ENCODE measurements around the gene SYVN1.
A peak's percentile ranks its signal among the peaks of the same experiment; 100 is the strongest.

Gene SYVN1

DNA sequence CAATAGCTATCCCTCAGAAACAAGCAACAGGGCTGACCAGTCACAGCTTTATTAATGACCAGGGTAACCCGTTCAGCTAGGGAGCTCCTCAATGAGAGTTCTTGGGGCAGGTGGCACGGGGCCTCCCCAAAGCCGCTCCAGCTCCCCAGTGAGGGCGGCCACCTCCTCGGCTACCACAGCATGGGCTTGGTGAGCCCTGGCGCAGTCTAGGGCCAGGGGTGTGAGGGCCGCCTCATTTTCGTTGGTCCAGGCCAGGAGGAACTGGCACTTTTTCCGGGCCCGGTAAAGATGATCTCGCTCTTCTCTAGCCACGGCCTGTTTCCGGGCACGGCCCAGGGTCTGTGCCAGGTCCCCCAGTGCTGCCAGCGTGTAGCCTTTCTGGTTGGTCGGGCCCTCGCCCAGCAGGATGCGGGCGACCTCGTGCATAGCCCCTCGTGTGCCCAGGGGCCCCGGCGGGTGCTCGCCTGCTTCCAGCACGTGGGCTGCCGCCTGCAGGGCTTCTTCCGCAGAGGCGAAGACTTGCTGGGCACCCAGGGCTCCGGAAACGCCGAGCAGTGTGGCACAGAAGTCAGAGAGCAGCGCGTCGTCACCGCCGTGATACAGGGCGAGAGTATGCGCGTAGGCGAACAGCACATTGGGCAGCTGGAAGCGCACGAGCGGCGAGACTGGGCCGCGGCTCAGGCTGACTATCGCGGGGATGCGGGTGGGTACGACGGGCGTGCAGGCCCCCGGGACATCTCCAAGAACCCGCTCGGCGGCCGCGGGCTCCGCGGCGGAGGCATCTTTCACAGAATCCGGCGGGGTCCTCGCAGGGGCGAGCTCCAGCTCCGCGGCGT, 17.7 kb downstream of the SYVN1 start:
- H3K4me3 ChIP-seq (ENCODE audit: extremely low read depth, insufficient read depth, low read length, poor library complexity, severe bottlenecking), result peak overlapping the region; percentile 85
- H3K27ac ChIP-seq (ENCODE audit: low read depth, low read length, severe bottlenecking), result peak overlapping the region; percentile 71
- peaks cover 57% of the 10 kb centered on the region for H3K36me3 ChIP-seq (ENCODE audit: control insufficient read depth, insufficient read depth, low read length)
- no peaks in the 10 kb centered on the region for H3K9me3 ChIP-seq (ENCODE audit: control insufficient read depth, low read length)
- WGBS, 2 experiments (ENCODE audit: insufficient coverage in 2 of 2), result 36 to 39% methylated on average over 62 to 68 of the region's 68 CpGs
- H3K4me1 ChIP-seq (ENCODE audit: control insufficient read depth, insufficient read depth, low read length, poor library complexity, severe bottlenecking), result peaks cover 23% of the 10 kb centered on the region

DNA sequence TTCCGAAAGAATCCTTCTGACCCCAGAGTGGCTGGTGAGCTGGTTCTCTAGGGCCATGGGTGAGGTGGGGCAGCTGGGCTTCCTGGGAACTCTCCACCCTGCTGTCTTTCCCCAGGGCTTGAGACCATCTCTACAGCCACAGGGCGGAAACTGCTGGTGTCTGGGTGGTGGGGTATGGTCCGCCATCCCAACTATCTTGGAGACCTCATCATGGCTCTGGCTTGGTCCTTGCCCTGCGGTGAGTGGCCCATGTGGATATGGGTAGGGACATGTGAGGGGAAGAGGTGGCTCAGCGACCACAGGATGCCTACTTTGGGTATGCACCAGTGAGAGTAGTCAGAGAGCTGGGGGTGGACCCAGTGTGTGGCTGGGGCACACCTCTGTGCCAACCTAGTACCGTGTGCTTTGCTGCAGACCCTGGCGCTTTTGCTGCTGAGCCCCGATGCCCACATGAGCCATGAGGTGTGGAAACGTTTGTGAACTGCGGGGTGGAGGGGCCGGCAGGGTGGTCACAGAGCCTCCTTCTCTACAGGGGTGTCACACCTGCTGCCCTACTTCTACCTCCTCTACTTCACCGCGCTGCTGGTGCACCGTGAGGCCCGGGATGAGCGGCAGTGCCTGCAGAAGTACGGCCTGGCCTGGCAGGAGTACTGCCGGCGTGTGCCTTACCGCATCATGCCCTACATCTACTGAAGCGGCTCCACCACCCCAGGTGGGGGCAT, 18.8 kb downstream of the SYVN1 start:
- Histone ChIP-seq H3K4me3 (ENCODE audit: extremely low read depth, insufficient read depth, low read length, poor library complexity, severe bottlenecking) (no peak overlapping the region), H3K9me3 (ENCODE audit: control insufficient read depth, low read length) (no peaks in the 10 kb centered on the region), H3K36me3 (ENCODE audit: control insufficient read depth, insufficient read depth, low read length) (peaks cover 52% of the 10 kb centered on the region), H3K27ac (ENCODE audit: low read depth, low read length, severe bottlenecking) (no peak overlapping the region), H3K4me1 (ENCODE audit: control insufficient read depth, insufficient read depth, low read length, poor library complexity, severe bottlenecking) (peaks cover 24% of the 10 kb centered on the region)
- WGBS, 2 experiments (ENCODE audit: insufficient coverage in 2 of 2), result 95 to 97% methylated on average over 18 of the region's 21 CpGs

DNA sequence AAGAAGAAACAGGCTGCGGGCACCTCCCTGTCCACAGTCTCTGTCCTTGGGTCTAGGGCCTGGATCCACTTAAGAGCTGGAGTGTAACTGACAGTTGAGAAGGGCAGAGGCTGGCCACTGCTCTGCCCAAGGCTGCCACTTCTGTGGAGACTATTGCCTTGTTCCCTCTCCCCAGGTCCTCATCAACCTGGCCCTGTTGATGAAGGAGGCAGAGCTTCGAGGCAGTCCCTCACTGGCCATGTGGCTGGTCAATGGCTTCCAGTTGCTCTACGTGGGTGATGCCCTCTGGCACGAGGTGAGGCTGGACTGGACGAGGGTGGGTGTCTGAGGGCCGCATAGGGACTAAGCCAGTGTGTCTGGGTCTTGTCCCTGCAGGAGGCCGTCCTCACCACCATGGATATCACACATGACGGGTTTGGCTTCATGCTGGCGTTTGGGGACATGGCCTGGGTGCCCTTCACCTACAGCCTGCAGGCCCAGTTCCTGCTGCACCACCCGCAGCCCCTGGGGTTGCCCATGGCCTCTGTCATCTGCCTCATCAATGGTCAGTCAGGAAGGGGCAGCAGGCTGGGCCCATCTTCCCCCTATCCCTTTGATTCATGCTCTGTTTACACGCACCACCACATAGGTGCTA, 19.7 kb downstream of the SYVN1 start:
- H3K9me3 ChIP-seq (ENCODE audit: control insufficient read depth, low read length), result no peaks in the 10 kb centered on the region
- H3K4me1 ChIP-seq (ENCODE audit: control insufficient read depth, insufficient read depth, low read length, poor library complexity, severe bottlenecking), result peaks cover 24% of the 10 kb centered on the region
- H3K27ac ChIP-seq (ENCODE audit: low read depth, low read length, severe bottlenecking), result no peak overlapping the region
- H3K4me3 ChIP-seq (ENCODE audit: extremely low read depth, insufficient read depth, low read length, poor library complexity, severe bottlenecking), result no peak overlapping the region
- 95 to 96% methylated on average over 10 to 11 of the region's 11 CpGs for WGBS, 2 experiments (ENCODE audit: insufficient coverage in 2 of 2)
- peaks cover 43% of the 10 kb centered on the region for H3K36me3 ChIP-seq (ENCODE audit: control insufficient read depth, insufficient read depth, low read length)

DNA sequence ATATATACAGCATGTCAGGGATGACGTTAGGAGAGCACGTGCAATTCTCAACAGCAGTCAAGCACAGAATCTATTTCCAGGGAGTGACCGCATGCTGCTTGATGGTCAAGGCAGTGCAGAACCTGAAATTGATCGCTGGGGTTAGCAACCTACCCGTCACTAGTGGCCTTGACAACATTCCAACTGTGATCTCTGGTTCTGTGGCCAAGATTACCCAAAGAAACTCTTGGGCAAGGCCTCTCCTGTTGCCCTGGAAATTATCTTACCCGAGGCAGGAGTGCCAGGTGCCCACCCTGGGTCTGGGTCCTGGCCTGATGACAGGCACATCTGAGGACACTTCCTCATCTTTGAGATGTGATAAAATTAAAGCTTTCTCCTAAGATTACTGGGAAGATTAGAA, 20.5 kb downstream of the SYVN1 start:
- Histone ChIP-seq H3K27ac (ENCODE audit: low read depth, low read length, severe bottlenecking) (no peak overlapping the region), H3K36me3 (ENCODE audit: control insufficient read depth, insufficient read depth, low read length) (peaks cover 35% of the 10 kb centered on the region), H3K4me3 (ENCODE audit: extremely low read depth, insufficient read depth, low read length, poor library complexity, severe bottlenecking) (no peak overlapping the region), H3K9me3 (ENCODE audit: control insufficient read depth, low read length) (no peaks in the 10 kb centered on the region), H3K4me1 (ENCODE audit: control insufficient read depth, insufficient read depth, low read length, poor library complexity, severe bottlenecking) (peaks cover 24% of the 10 kb centered on the region)
- 92 to 96% methylated on average over 5 of the region's 6 CpGs for WGBS, 2 experiments (ENCODE audit: insufficient coverage in 2 of 2)

DNA sequence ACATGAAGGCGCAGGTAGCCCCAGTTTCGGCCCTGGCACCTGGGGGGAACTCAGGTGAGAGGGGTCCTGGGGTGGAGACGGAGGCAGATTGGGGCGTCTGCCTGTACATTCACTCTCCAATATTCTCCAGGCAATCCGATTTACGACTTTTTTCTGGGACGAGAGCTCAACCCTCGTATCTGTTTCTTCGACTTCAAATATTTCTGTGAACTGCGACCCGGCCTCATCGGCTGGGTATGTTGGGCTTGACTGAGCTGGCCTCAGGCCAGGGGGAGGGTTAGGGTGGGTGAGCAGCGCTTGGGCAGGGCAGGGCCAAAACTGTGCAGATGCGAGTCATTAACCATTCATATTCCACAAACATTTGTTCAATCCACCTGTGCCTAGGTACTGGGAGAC, 21.0 kb downstream of the SYVN1 start:
- Histone ChIP-seq H3K9me3 (ENCODE audit: control insufficient read depth, low read length) (no peaks in the 10 kb centered on the region), H3K4me3 (ENCODE audit: extremely low read depth, insufficient read depth, low read length, poor library complexity, severe bottlenecking) (peak overlapping the region; percentile 81), H3K27ac (ENCODE audit: low read depth, low read length, severe bottlenecking) (no peak overlapping the region), H3K4me1 (ENCODE audit: control insufficient read depth, insufficient read depth, low read length, poor library complexity, severe bottlenecking) (peaks cover 24% of the 10 kb centered on the region), H3K36me3 (ENCODE audit: control insufficient read depth, insufficient read depth, low read length) (peaks cover 35% of the 10 kb centered on the region)
- WGBS, 2 experiments (ENCODE audit: insufficient coverage in 2 of 2), result 91 to 92% methylated on average over 4 to 6 of the region's 14 CpGs

DNA sequence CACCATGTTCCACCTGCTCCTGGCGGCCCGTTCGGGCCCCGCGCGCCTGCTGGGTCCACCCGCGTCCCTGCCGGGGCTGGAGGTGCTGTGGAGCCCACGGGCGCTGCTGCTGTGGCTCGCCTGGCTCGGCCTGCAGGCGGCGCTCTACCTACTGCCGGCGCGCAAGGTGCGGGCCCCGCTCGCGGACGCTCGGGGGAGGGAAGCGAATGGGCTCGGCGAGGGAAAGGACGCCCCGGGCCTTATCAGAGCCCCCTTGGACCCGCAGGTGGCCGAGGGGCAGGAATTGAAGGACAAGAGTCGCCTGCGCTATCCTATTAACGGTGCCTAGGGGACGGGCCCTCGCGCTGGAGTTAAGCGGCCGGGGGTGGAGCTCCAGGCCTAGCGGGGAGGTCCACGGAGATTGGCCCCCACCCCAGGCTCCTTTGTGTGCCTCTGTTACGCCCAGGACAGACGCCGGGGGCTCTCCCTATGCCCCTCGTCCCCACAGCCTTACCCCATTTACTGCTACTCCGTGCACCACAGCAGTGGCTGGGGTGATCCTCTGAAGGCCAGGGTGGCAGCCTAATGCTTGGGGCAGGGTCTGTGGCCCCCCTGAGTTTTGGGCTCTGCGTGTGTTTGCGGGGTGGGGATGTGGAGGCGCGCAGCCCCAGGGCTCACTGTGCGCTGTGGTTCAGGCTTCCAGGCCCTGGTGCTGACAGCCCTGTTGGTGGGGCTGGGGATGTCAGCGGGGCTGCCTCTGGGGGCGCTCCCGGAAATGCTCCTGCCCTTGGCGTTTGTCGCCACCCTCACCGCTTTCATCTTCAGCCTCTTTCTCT, 21.6 kb downstream of the SYVN1 start:
- Histone ChIP-seq H3K9me3 (ENCODE audit: control insufficient read depth, low read length) (no peaks in the 10 kb centered on the region), H3K27ac (ENCODE audit: low read depth, low read length, severe bottlenecking) (peak overlapping the region; percentile 16), H3K4me3 (ENCODE audit: extremely low read depth, insufficient read depth, low read length, poor library complexity, severe bottlenecking) (peak overlapping the region; percentile 81), H3K4me1 (ENCODE audit: control insufficient read depth, insufficient read depth, low read length, poor library complexity, severe bottlenecking) (peaks cover 24% of the 10 kb centered on the region), H3K36me3 (ENCODE audit: control insufficient read depth, insufficient read depth, low read length) (peaks cover 33% of the 10 kb centered on the region)
- 2 to 3% methylated on average over 33 to 48 of the region's 57 CpGs for WGBS, 2 experiments (ENCODE audit: insufficient coverage in 2 of 2)

DNA sequence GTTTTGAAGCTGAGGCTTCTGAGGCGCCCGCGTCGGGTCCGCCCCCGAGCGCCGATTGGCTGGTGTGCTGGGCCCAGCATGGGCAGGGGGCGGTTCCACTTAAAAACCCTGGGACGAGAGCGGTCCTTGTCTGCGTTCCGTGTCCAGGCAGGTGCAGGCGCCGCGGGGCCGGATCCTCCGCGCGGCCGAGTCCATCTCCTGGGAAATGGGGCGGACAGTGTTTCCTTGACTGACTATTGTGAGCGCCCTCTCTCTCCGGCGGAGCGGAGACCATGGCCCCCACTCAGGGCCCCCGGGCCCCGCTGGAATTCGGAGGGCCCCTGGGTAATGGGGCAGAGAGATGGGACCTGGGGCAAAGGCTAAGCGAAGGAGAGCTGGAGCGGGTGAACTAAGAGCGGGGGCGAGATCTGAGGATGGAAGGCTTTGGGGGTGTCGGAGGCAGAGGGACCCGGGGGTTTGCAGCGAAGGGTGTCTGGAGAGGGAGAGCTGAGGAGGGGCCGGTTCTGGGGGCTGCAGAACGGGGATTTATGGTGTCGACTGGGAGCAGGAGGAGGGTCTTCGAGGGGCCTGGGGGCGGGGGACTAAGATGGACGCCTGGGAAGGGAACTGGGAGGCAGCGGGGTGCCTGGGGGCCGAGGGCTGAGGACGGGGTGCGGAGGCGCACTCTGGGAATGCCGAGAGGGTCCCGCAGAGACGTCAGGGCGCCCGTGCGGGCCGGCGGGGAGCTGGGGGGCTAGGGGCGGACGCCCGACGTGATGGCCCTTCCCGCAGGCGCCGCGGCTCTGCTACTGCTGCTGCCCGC, 22.4 kb downstream of the SYVN1 start, which contains the start of gene TM7SF2:
TSS of gene TM7SF2 (plus strand) at position 129 of the 802 bp plus-strand sequence. CDS start at position 273, 144 bp downstream.
- WGBS, 2 experiments (ENCODE audit: insufficient coverage in 2 of 2), result 0 to 1% methylated on average over 52 to 56 of the region's 64 CpGs
- H3K36me3 ChIP-seq (ENCODE audit: control insufficient read depth, insufficient read depth, low read length), result peaks cover 41% of the 10 kb centered on the region

DNA sequence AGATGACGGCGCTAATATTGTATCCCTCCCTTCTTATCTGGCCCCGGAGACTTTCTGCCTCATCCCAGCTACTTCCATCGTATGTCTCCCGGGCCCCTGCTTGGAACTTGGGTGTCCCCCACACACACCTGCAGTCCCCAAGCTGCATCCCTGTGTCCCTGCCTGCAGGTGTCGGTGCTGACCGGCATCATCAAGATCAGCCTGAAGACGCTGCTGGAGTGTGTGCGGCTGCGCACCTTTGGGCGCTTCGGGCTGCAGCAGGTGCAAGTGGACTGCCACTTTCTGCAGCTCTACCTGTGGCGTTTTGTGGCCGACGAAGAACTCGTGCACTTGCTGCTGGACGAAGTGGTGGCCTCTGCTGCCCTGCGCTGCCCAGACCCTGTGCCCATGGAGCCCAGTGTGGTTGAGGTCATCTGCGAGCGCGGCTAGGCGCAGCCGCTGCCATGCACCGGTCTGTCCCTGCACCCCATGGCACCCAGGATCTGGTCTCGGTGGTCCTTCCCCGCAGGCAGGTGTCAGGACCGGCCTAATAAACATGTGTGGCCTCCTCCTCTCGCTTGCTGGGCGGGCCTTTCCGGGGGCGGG, 23.1 kb downstream of the SYVN1 start:
- Histone ChIP-seq H3K27ac (ENCODE audit: low read depth, low read length, severe bottlenecking) (no peak overlapping the region), H3K9me3 (ENCODE audit: control insufficient read depth, low read length) (no peaks in the 10 kb centered on the region), H3K4me1 (ENCODE audit: control insufficient read depth, insufficient read depth, low read length, poor library complexity, severe bottlenecking) (peaks cover 21% of the 10 kb centered on the region), H3K36me3 (ENCODE audit: control insufficient read depth, insufficient read depth, low read length) (peaks cover 36% of the 10 kb centered on the region), H3K4me3 (ENCODE audit: extremely low read depth, insufficient read depth, low read length, poor library complexity, severe bottlenecking) (peak overlapping the region; percentile 81)
- WGBS, 2 experiments (ENCODE audit: insufficient coverage in 2 of 2), result 64 to 65% methylated on average over 31 of the region's 31 CpGs

More for the DNA sequence above, 22.4 kb downstream of the SYVN1 start, which contains the start of gene TM7SF2:
- Histone ChIP-seq H3K4me3 (ENCODE audit: extremely low read depth, insufficient read depth, low read length, poor library complexity, severe bottlenecking) (peak within 1 kb of the TSS; percentile 81), H3K4me1 (ENCODE audit: control insufficient read depth, insufficient read depth, low read length, poor library complexity, severe bottlenecking) (peaks cover 24% of the 10 kb centered on the region), H3K27ac (ENCODE audit: low read depth, low read length, severe bottlenecking) (peak within 1 kb of the TSS; percentile 29), H3K9me3 (ENCODE audit: control insufficient read depth, low read length) (no peaks in the 10 kb centered on the region)

DNA sequence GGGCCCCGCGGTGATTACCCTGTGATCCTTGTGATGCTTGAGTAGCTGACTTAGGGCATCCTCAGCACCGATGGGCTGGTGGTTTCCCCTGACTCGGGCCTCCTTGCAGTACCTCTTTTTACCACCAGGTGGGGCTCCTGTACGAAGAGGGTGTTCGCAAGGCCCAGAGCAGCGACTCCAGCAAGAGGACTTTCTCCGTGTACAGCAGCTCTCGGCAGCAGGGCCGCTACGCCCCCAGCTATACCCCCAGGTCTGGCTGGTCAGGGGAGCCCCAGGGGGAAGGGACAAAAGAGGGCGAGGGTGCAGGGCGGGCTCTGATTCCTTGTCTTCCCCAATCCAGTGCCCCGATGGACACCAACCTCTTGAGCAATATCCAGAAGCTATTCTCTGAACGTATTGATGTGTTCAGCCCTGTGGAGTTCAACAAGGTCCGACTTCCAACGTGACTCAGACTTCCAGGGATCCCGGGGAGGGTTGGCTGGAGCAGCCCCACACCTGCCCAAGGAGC, 23.9 kb downstream of the SYVN1 start:
- Histone ChIP-seq H3K9me3 (ENCODE audit: control insufficient read depth, low read length) (no peaks in the 10 kb centered on the region), H3K4me3 (ENCODE audit: extremely low read depth, insufficient read depth, low read length, poor library complexity, severe bottlenecking) (no peak overlapping the region), H3K27ac (ENCODE audit: low read depth, low read length, severe bottlenecking) (peak overlapping the region; percentile 13), H3K4me1 (ENCODE audit: control insufficient read depth, insufficient read depth, low read length, poor library complexity, severe bottlenecking) (peaks cover 21% of the 10 kb centered on the region), H3K36me3 (ENCODE audit: control insufficient read depth, insufficient read depth, low read length) (peaks cover 33% of the 10 kb centered on the region)
- 26 to 28% methylated on average over 15 to 16 of the region's 18 CpGs for WGBS, 2 experiments (ENCODE audit: insufficient coverage in 2 of 2)
